Upper lobe of left lung (tissue), 4 donors: ENCODE data around the gene GRID1.

Experiments used
- CTCF ChIP-seq, 6 experiments: fragments of 450-650 bp in 4 of 6; fragments of 200-600 bp in 2 of 6; sonication (generic) in 2 of 6; IDR thresholded peaks; one replicate each; pipeline ENCODE4 v1.5.1; 2016 to 2019; ENCODE audit warnings: antibody characterized with exemption in 6 of 6
- EP300 ChIP-seq, 4 donors: sonication (generic); formaldehyde crosslinking; IDR thresholded peaks; one replicate each; pipeline ENCODE4 v1.5.1; 2017; ENCODE audit warnings: antibody characterized with exemption in 4 of 4, control low read depth in 2 of 4
- POLR2A ChIP-seq, 4 donors: fragments of 450-650 bp; IDR thresholded peaks; one replicate each; pipeline ENCODE4 v1.5.1; 2016 to 2017; ENCODE audit warnings: antibody characterized with exemption in 4 of 4, mild to moderate bottlenecking in 2 of 4
- POLR2AphosphoS5 ChIP-seq, 2 donors: sonication (generic); formaldehyde crosslinking; IDR thresholded peaks; one replicate each; pipeline ENCODE4 v1.5.1; 2017; ENCODE audit warnings: antibody characterized with exemption in 2 of 2

- TF ChIP-seq POLR2A (IDR thresholded peaks at IDR 0.05) (no peak), CTCF (IDR thresholded peaks at IDR 0.05) (no peak), POLR2AphosphoS5 (IDR thresholded peaks at IDR 0.05) (no peak), EP300 (IDR thresholded peaks at IDR 0.05) (no peak)
These were observed 405.5 kb downstream of the GRID1 start for GRCh38 chr10:85961073-85961472.
